Naive B cell (primary cell): ENCODE measurements around the gene CES2. TPM values are rescaled to one million over a fixed set of nuclear protein-coding genes. Genes with fewer than 3 reads are reported as not detected.
"Not testable (repeated sequence)": the region's sequence is repeated elsewhere in the genome, so short reads cannot be mapped to it uniquely, and the experiment has no call there.

ENCODE experiments used
- ATAC-seq, 2 donors: fragments of 150-1000 bp; cut with Tn5 transposase; 2 replicates each; pipeline ENCODE4 v1.10.0; 2021; ENCODE audit warnings: low read depth in 2 of 2, mild to moderate bottlenecking in 2 of 2, moderate library complexity in 2 of 2
- DNase-seq: peaks from one replicate; pipeline ENCODE4 v3.0.0; 2022
- H3K27ac Mint-ChIP-seq, 6 donors: one replicate each; pipeline ENCODE4 v1.8.0; 2020 to 2022; ENCODE audit warnings: mild to moderate bottlenecking in 6 of 6, mixed read lengths in 6 of 6, moderate library complexity in 5 of 6, inconsistent platforms in 2 of 6
- H3K27me3 Mint-ChIP-seq, 3 donors: one replicate each; pipeline ENCODE4 v1.8.0; 2021 to 2022; ENCODE audit warnings: mixed read lengths in 3 of 3, mild to moderate bottlenecking in 1 of 3
- H3K36me3 Mint-ChIP-seq, 2 donors: one replicate each; pipeline ENCODE4 v1.8.0; 2020 to 2022; ENCODE audit warnings: mixed read lengths in 2 of 2, inconsistent platforms in 1 of 2, mild to moderate bottlenecking in 1 of 2
- H3K4me1 Mint-ChIP-seq, 3 donors: one replicate each; pipeline ENCODE4 v1.8.0; 2020 to 2022; ENCODE audit warnings: mixed read lengths in 3 of 3, inconsistent platforms in 1 of 3, mild to moderate bottlenecking in 1 of 3, moderate library complexity in 1 of 3
- H3K4me3 Mint-ChIP-seq, 8 donors: one replicate each; pipeline ENCODE4 v1.8.0; 2020 to 2022; ENCODE audit warnings: mild to moderate bottlenecking in 8 of 8, mixed read lengths in 8 of 8, moderate library complexity in 8 of 8, inconsistent platforms in 2 of 8
- H3K9me3 Mint-ChIP-seq, 7 donors: one replicate each; pipeline ENCODE4 v1.8.0; 2020 to 2022; ENCODE audit warnings: mixed read lengths in 7 of 7, mild to moderate bottlenecking in 5 of 7, inconsistent platforms in 2 of 7, moderate library complexity in 1 of 7
- polyA plus RNA-seq, 6 donors: library from polyadenylated mRNA; unstranded; fragments of 300-500 nt; fragmentation: Illumina TruSeq; gene quantifications; one replicate each; pipeline ENCODE4 v1.2.3, GENCODE V29; 2021; ENCODE audit warnings: low read depth in 6 of 6

CES2 gene
- 10 to 100 TPM; 16.3 to 25.7 (median 21.0) TPM for polyA plus RNA-seq

GRCh38 chr16:66935314-66936011 lies at the start of gene CES2:
CES2 (plus strand) TSS chr16:66935516; CDS start chr16:66935636, 120 bp downstream.
- ATAC-seq: no peak

DNA sequence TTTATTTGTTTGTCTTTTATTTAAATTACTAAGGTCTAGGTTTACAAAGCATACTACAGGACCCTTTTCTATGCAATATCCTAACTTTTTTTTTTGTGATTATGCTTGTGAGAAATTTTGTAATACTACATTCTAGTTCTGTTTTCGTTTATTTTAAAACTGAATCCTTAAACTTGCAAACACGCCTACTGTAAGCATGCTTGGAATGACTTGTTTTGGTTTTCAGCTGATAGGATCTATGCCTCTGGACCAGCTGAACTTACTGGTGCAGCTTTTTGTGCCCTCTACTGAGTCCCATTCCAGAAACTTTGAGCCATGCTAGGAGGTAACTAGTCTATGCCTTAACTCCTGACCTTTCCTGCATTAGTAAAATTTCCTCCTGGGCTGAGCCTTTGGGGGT lies 49.0 kb upstream of the CES2 start:
- Mint-ChIP-seq H3K36me3 (peaks cover 0 to 7% of the 10 kb centered on the region in 2 donors), H3K27ac (no peak overlapping the region), H3K9me3 (no peaks in the 10 kb centered on the region), H3K27me3 (no peaks in the 10 kb centered on the region), H3K4me3 (no peak overlapping the region), H3K4me1 (peaks cover 5 to 8% (median 7%) of the 10 kb centered on the region in 3 donors)
- ATAC-seq (no peak), DNase-seq (no peak)

More at GRCh38 chr16:66935314-66936011, at the start of gene CES2:
- peaks cover 44 to 68% (median 59%) of the 10 kb centered on the region in 3 donors for H3K4me1 Mint-ChIP-seq
- no peaks in the 10 kb centered on the region for H3K27me3 Mint-ChIP-seq
- peak within 1 kb of the TSS; percentile 94 to 100 (median 98) for H3K4me3 Mint-ChIP-seq
- peaks cover 6 to 11% of the 10 kb centered on the region in 2 donors for H3K36me3 Mint-ChIP-seq
- no peak for DNase-seq
- no peaks in the 10 kb centered on the region for H3K9me3 Mint-ChIP-seq
- H3K27ac Mint-ChIP-seq: peak within 1 kb of the TSS; percentile 98 to 99 (median 99)

DNA sequence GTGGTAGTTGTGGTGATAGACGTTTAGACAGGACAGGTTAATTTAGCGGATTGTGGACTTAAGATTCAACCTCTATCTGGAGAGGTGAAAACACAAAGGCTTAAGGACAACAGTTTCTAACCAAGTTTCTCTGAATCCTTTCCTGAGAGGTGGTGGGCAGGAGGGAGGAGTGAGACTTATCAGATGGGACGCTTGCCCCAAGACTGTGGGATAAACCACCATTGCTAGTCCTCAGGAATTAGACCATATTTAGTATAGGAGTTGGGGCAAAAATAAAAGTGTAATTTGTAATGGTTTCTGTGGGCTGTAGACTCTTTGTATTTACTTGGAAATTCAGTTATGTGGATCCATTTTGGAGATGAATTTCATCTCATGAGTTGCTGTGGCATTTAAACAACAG lies 48.4 kb upstream of the CES2 start:
- Mint-ChIP-seq H3K27me3 (no peaks in the 10 kb centered on the region), H3K9me3 (no peaks in the 10 kb centered on the region), H3K4me1 (peaks cover 3 to 5% (median 5%) of the 10 kb centered on the region in 3 donors), H3K4me3 (no peak overlapping the region), H3K27ac (no peak overlapping the region), H3K36me3 (peaks cover 0 to 7% of the 10 kb centered on the region in 2 donors)
- DNase-seq: no peak
- no peak for ATAC-seq

GRCh38 chr16:66888647-66889615 lies 46.4 kb upstream of the CES2 start:
- no peak for DNase-seq
- Mint-ChIP-seq H3K27me3 (no peaks in the 10 kb centered on the region), H3K4me1 (peaks cover 0 to 5% (median 4%) of the 10 kb centered on the region in 3 donors), H3K36me3 (peaks cover 0 to 7% of the 10 kb centered on the region in 2 donors), H3K27ac (no peak overlapping the region), H3K4me3 (no peak overlapping the region), H3K9me3 (no peaks in the 10 kb centered on the region)
- no peak for ATAC-seq

DNA sequence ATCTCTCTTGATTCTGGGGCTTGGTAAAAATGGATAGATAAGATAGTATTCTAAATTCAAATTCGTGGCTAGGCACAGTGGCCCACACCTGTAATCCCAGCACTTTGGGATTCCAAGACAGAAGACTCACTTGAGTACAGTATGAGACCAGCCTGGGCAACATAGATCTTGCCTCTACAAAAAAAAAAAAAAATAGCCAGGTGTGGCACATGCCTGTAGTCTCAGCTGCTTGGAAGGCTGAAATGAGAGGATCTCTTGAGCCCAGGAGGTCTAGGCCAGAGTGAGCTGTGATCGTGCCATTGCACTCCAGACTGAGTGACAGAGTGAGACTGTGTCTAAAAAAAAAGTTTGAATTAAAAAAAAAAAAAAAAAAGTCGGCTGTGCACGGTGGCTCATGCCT lies 45.7 kb upstream of the CES2 start:
- Mint-ChIP-seq H3K4me1 (peaks cover 0 to 8% (median 5%) of the 10 kb centered on the region in 3 donors), H3K9me3 (no peaks in the 10 kb centered on the region)

DNA sequence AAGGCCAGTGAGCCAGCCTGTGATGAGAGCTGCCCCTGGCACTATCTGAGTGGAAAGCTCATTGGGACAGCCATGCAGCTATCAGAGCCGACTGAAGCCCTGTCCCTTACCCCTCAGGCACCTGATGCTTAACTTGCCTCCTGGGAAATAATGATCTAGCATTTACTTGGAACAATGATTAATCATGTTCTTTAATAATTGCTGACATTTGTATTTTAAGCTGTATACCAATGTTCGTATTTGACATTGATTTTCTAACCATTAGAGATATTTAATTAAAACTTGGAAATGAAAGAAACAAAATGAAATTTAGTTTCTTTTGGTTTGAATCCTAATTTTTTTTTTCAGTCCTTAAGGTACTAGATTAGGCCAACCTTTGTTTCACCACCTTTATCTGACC lies 44.5 kb upstream of the CES2 start:
- H3K36me3 Mint-ChIP-seq: peaks cover 0 to 2% of the 10 kb centered on the region in 2 donors
- no peak overlapping the region for H3K4me3 Mint-ChIP-seq
- no peaks in the 10 kb centered on the region for H3K9me3 Mint-ChIP-seq
- ATAC-seq: no peak
- peaks cover 0 to 12% (median 0%) of the 10 kb centered on the region in 3 donors for H3K4me1 Mint-ChIP-seq
- H3K27me3 Mint-ChIP-seq: no peaks in the 10 kb centered on the region
- no peak for DNase-seq
- H3K27ac Mint-ChIP-seq: no peak overlapping the region

More for the DNA sequence above, 45.7 kb upstream of the CES2 start:
- Mint-ChIP-seq H3K4me3 (no peak overlapping the region), H3K27me3 (no peaks in the 10 kb centered on the region), H3K36me3 (peaks cover 0 to 7% of the 10 kb centered on the region in 2 donors), H3K27ac (no peak overlapping the region)
- DNase-seq: no peak
- no peak for ATAC-seq

GRCh38 chr16:66891360-66891759 lies 44.0 kb upstream of the CES2 start:
- H3K9me3 Mint-ChIP-seq: no peaks in the 10 kb centered on the region
- ATAC-seq (no peak), DNase-seq (no peak)
- peaks cover 0 to 15% (median 0%) of the 10 kb centered on the region in 3 donors for H3K4me1 Mint-ChIP-seq
- no peaks in the 10 kb centered on the region for H3K36me3 Mint-ChIP-seq
- H3K27ac Mint-ChIP-seq: no peak overlapping the region
- no peak overlapping the region for H3K4me3 Mint-ChIP-seq
- no peaks in the 10 kb centered on the region for H3K27me3 Mint-ChIP-seq

DNA sequence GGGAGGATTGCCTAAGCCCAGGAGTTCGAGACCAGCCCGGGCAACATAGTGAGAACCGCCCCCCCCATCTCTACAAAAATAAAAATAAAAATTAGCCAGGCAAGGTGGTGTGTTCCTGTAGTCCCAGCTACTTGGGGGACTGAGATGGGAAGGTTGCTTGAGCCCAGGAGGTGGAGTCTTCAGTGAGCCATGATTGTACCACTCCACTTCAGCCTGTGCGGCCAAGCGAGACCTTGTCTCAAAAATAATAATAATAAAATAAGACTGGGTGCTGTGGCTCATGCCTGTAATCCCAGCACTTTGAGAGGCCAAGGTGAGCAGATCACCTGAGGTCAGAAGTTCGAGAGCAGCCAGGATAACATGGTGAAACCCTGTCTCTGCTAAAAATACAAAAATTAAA lies 43.5 kb upstream of the CES2 start:
- H3K27me3 Mint-ChIP-seq: no peaks in the 10 kb centered on the region
- no peak overlapping the region for H3K27ac Mint-ChIP-seq
- DNase-seq (no peak), ATAC-seq (no peak)
- H3K36me3 Mint-ChIP-seq: no peaks in the 10 kb centered on the region
- H3K4me3 Mint-ChIP-seq: no peak overlapping the region
- H3K9me3 Mint-ChIP-seq: no peaks in the 10 kb centered on the region
- H3K4me1 Mint-ChIP-seq: peaks cover 0 to 15% (median 0%) of the 10 kb centered on the region in 3 donors

DNA sequence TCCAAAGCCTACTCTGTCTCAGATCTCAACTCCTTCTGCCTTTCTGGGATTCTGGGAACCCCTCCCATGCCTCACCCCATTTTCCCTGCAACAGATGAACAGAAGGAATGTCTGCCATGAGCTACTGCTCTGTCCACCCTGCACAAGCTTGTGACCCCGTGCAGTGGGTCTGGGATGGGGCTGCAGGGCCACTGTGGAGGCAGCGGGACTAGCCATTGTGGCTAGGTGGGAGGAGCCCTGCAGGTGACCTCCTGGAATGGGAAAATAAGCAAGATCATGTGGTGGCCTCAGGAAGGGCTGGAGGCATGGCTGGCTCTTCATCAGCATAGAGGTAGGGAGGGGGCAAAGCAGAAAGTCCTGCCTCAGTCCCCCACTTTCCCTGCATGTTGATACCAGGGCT lies 41.3 kb upstream of the CES2 start:
- H3K27me3 Mint-ChIP-seq: peaks cover 0 to 4% (median 0%) of the 10 kb centered on the region in 3 donors
- DNase-seq: no peak
- peak overlapping the region in 1 of 8 donors; percentile 67 for H3K4me3 Mint-ChIP-seq
- no peaks in the 10 kb centered on the region for H3K36me3 Mint-ChIP-seq
- H3K9me3 Mint-ChIP-seq: no peaks in the 10 kb centered on the region
- H3K27ac Mint-ChIP-seq: no peak overlapping the region
- H3K4me1 Mint-ChIP-seq: peaks cover 0 to 11% (median 0%) of the 10 kb centered on the region in 3 donors
- no peak for ATAC-seq

DNA sequence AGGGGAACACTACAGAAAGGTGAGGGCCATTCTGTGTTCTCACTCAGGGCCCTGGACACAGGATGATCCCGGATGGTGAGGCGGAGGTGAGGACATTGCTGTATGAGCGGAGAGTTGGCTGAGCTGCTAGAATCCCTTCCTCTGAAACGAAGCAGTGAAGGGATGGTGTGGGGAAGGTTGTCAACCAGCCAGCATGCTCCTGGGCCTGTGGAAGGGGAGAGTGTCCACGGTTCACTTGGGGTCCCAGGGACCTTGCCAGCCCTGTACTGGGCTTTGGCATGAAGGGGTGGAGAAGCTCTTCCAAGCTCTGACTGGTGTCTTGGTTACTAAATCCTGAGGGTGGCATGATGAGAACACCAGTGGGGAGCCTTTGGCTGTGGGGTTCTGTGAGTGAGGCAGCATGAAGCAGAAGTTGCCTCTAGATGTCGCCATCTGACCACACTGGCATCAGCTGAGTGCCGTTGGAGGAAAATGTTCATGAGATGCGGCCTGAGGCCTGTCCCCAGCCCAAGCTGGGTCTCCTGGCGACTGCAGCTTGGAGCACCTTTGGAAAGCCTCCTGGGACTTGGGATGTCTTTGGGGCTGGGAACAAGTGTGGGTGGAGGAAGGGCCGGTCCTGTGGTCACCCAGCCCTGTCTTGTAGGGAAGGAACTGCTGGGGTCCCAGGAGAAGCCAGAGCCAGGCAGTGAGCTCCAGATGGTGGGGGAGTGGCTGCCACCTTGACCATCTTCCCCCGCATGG lies 40.2 kb upstream of the CES2 start:
- DNase-seq: peak; percentile 15
- Mint-ChIP-seq H3K36me3 (no peaks in the 10 kb centered on the region), H3K4me3 (no peak overlapping the region), H3K27me3 (peaks cover 0 to 5% (median 0%) of the 10 kb centered on the region in 3 donors), H3K9me3 (no peaks in the 10 kb centered on the region), H3K4me1 (peaks cover 0 to 11% (median 0%) of the 10 kb centered on the region in 3 donors), H3K27ac (peak overlapping the region in 3 of 6 donors; percentile 42 to 73 (median 52))
- peak; percentile 61 to 83 for ATAC-seq

GRCh38 chr16:66895689-66895979 lies 39.7 kb upstream of the CES2 start:
- ATAC-seq: no peak
- Mint-ChIP-seq H3K27me3 (peaks cover 0 to 5% (median under 1%) of the 10 kb centered on the region in 3 donors), H3K4me3 (no peak overlapping the region), H3K27ac (peak overlapping the region in 3 of 6 donors; percentile 47 to 78 (median 73)), H3K9me3 (no peaks in the 10 kb centered on the region), H3K36me3 (no peaks in the 10 kb centered on the region), H3K4me1 (peaks cover 0 to 11% (median 0%) of the 10 kb centered on the region in 3 donors)
- DNase-seq: no peak

GRCh38 chr16:66895999-66896398 lies 39.3 kb upstream of the CES2 start:
- no peaks in the 10 kb centered on the region for H3K9me3 Mint-ChIP-seq
- no peaks in the 10 kb centered on the region for H3K36me3 Mint-ChIP-seq
- no peak for ATAC-seq

GRCh38 chr16:66896682-66897081 lies 38.6 kb upstream of the CES2 start:
- DNase-seq, H3K4me3 Mint-ChIP-seq, H3K36me3 Mint-ChIP-seq, H3K9me3 Mint-ChIP-seq, H3K27me3 Mint-ChIP-seq, ATAC-seq: not testable (repeated sequence)
- peak overlapping the region in 1 of 6 donors; percentile 56 for H3K27ac Mint-ChIP-seq
- peaks cover 0 to 11% (median 0%) of the 10 kb centered on the region in 3 donors for H3K4me1 Mint-ChIP-seq

More at GRCh38 chr16:66895999-66896398, 39.3 kb upstream of the CES2 start:
- peak overlapping the region in 1 of 6 donors; percentile 78 for H3K27ac Mint-ChIP-seq
- H3K4me1 Mint-ChIP-seq: peaks cover 0 to 11% (median 0%) of the 10 kb centered on the region in 3 donors
- no peak for DNase-seq
- peaks cover 0 to 5% (median 4%) of the 10 kb centered on the region in 3 donors for H3K27me3 Mint-ChIP-seq
- H3K4me3 Mint-ChIP-seq: no peak overlapping the region
